BE2C (cell line): Measurements from ENCODE around the gene SRRM1.

Experiments used
- DNase-seq: peaks from one replicate; pipeline ENCODE4 v3.0.0-alpha.2; 2020
- H3K27me3 ChIP-seq: fragments of 250-450 bp; sonication (Bioruptor Pico); 2 replicates; pipeline ENCODE4 v1.5.1; 2020; ENCODE audit warnings: mild to moderate bottlenecking
- H3K36me3 ChIP-seq: fragments of 250-450 bp; sonication (Bioruptor Pico); 2 replicates; pipeline ENCODE4 v1.5.1; 2020; ENCODE audit warnings: mild to moderate bottlenecking
- H3K4me1 ChIP-seq: fragments of 250-450 bp; sonication (Bioruptor Pico); 2 replicates; pipeline ENCODE4 v1.5.1; 2020
- H3K4me3 ChIP-seq: 2 replicates; pipeline ENCODE4 v1.5.1; 2011; ENCODE audit warnings: low read depth, low read length
- H3K9me3 ChIP-seq: fragments of 250-450 bp; sonication (Bioruptor Pico); 2 replicates; pipeline ENCODE4 v1.5.1; 2020
- CTCF ChIP-seq: IDR thresholded peaks from 2 replicates; pipeline ENCODE4 v1.5.1; 2012; ENCODE audit warnings: mild to moderate bottlenecking, low read depth, low read length

The SRRM1 gene

GRCh38 chr1:24639881-24640280 lies 3.2 kb upstream of the SRRM1 start:
- Histone ChIP-seq H3K36me3 (no peaks in the 10 kb centered on the region), H3K9me3 (no peaks in the 10 kb centered on the region), H3K4me1 (no peaks in the 10 kb centered on the region), H3K4me3 (no peak overlapping the region), H3K27me3 (no peaks in the 10 kb centered on the region)
- TF ChIP-seq CTCF: no peak
- DNase-seq: no peak

GRCh38 chr1:24640288-24640687 lies 2.8 kb upstream of the SRRM1 start:
- no peak for TF ChIP-seq CTCF
- no peaks in the 10 kb centered on the region for H3K9me3 ChIP-seq
- H3K4me3 ChIP-seq: no peak overlapping the region
- H3K27me3 ChIP-seq: no peaks in the 10 kb centered on the region
- no peak for DNase-seq
- peaks cover 1% of the 10 kb centered on the region for H3K36me3 ChIP-seq
- no peaks in the 10 kb centered on the region for H3K4me1 ChIP-seq

GRCh38 chr1:24641646-24642151 lies 1.4 kb upstream of the SRRM1 start:
- no peak for DNase-seq
- TF ChIP-seq CTCF: no peak
- H3K4me1 ChIP-seq: no peaks in the 10 kb centered on the region

GRCh38 chr1:24643363-24644099 lies 429 bp downstream of the SRRM1 start:
- Histone ChIP-seq H3K4me3 (peak overlapping the region; percentile 86), H3K4me1 (no peaks in the 10 kb centered on the region), H3K9me3 (no peaks in the 10 kb centered on the region), H3K27me3 (no peaks in the 10 kb centered on the region), H3K36me3 (peaks cover 31% of the 10 kb centered on the region)
- no peak for DNase-seq
- TF ChIP-seq CTCF: no peak

More at GRCh38 chr1:24641646-24642151, 1.4 kb upstream of the SRRM1 start:
- no peaks in the 10 kb centered on the region for H3K9me3 ChIP-seq
- peak overlapping the region; percentile 63 for H3K4me3 ChIP-seq
- H3K27me3 ChIP-seq: no peaks in the 10 kb centered on the region
- H3K36me3 ChIP-seq: peaks cover 12% of the 10 kb centered on the region

GRCh38 chr1:24644100-24644384 lies 940 bp downstream of the SRRM1 start:
- TF ChIP-seq CTCF: no peak
- H3K4me3 ChIP-seq: peak overlapping the region; percentile 86
- H3K4me1 ChIP-seq: no peaks in the 10 kb centered on the region
- no peaks in the 10 kb centered on the region for H3K9me3 ChIP-seq
- H3K36me3 ChIP-seq: peaks cover 34% of the 10 kb centered on the region
- H3K27me3 ChIP-seq: no peaks in the 10 kb centered on the region
- DNase-seq: no peak

GRCh38 chr1:24648919-24649318 lies 5.8 kb downstream of the SRRM1 start:
- DNase-seq: no peak

More at GRCh38 chr1:24648919-24649318, 5.8 kb downstream of the SRRM1 start:
- no peaks in the 10 kb centered on the region for H3K4me1 ChIP-seq
- H3K9me3 ChIP-seq: no peaks in the 10 kb centered on the region
- H3K36me3 ChIP-seq: peaks cover 67% of the 10 kb centered on the region
- no peak for TF ChIP-seq CTCF
- no peak overlapping the region for H3K4me3 ChIP-seq
- H3K27me3 ChIP-seq: no peaks in the 10 kb centered on the region
